ENCODE data around the gene SLC22A15.

Gene SLC22A15

DNA sequence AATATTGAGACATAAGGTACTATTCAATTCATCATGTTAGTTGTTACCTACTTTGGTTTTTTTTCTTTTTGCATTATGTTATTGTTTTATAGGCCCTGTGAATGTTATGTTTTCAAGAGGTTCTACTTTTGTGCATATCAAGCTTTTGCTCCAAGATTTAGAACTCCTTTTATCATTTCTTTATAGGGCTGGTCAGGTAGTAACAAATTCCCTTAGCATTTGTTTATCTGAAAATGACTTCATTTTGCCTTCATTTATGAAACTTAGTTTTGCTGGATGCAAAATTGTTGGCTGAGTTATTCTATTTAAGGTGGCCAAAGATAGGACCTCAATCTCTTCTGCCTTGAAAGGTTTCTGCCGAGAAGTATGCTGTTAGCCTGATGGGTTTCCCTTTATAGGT is 113.6 kb downstream of the SLC22A15 start:
- TF ChIP-seq, protein P1, sequence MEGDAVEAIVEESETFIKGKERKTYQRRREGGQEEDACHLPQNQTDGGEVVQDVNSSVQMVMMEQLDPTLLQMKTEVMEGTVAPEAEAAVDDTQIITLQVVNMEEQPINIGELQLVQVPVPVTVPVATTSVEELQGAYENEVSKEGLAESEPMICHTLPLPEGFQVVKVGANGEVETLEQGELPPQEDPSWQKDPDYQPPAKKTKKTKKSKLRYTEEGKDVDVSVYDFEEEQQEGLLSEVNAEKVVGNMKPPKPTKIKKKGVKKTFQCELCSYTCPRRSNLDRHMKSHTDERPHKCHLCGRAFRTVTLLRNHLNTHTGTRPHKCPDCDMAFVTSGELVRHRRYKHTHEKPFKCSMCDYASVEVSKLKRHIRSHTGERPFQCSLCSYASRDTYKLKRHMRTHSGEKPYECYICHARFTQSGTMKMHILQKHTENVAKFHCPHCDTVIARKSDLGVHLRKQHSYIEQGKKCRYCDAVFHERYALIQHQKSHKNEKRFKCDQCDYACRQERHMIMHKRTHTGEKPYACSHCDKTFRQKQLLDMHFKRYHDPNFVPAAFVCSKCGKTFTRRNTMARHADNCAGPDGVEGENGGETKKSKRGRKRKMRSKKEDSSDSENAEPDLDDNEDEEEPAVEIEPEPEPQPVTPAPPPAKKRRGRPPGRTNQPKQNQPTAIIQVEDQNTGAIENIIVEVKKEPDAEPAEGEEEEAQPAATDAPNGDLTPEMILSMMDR (IDR thresholded peaks at IDR 0.05; ENCODE audit: borderline replicate concordance, insufficient read depth, low read depth, low read length) = no peak
- no peak overlapping the region for H3K4me3 ChIP-seq (ENCODE audit: low read depth, low read length)

- TF ChIP-seq, protein P1 (IDR thresholded peaks at IDR 0.05; ENCODE audit: borderline replicate concordance, insufficient read depth, low read depth, low read length) = no peak
- H3K4me3 ChIP-seq (ENCODE audit: low read depth, low read length) = no peak overlapping the region
These were observed 114.8 kb downstream of the SLC22A15 start for GRCh38 chr1:116091083-116091482.

GRCh38 chr1:116092752-116093489 is 116.6 kb downstream of the SLC22A15 start:
- H3K4me3 ChIP-seq (ENCODE audit: low read depth, low read length) = no peak overlapping the region
- TF ChIP-seq, protein P1 (IDR thresholded peaks at IDR 0.05; ENCODE audit: borderline replicate concordance, insufficient read depth, low read depth, low read length) = no peak

GRCh38 chr1:116095027-116095426 is 118.7 kb downstream of the SLC22A15 start:
- H3K4me3 ChIP-seq (ENCODE audit: low read depth, low read length) = no peak overlapping the region
- TF ChIP-seq, protein P1 (IDR thresholded peaks at IDR 0.05; ENCODE audit: borderline replicate concordance, insufficient read depth, low read depth, low read length) = no peak

GRCh38 chr1:116096013-116096618 is 119.8 kb downstream of the SLC22A15 start:
- TF ChIP-seq, protein P1 (IDR thresholded peaks at IDR 0.05; ENCODE audit: borderline replicate concordance, insufficient read depth, low read depth, low read length) = no peak
- H3K4me3 ChIP-seq (ENCODE audit: low read depth, low read length) = no peak overlapping the region

GRCh38 chr1:116097626-116098025 is 121.3 kb downstream of the SLC22A15 start:
- TF ChIP-seq, protein P1 (IDR thresholded peaks at IDR 0.05; ENCODE audit: borderline replicate concordance, insufficient read depth, low read depth, low read length) = no peak

DNA sequence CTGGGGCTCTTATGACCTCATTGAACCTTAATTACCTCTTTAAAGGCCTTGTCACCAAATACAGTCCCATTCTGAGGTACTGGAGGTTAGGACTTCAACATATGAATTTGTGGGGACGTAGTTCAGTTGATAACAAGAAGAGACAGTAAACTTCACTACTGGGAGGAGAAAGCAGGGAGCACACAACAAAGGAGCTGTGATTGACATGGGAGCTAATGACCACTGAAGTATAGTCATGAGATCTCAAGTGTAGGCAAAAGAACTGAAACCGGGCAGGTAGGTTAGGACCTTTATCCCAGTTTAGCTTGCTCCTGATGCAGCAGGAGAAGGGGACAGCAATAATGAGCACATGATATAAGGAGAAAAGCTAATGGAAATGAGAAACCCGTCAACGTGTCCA is 123.1 kb downstream of the SLC22A15 start:
- no peak overlapping the region for H3K4me3 ChIP-seq (ENCODE audit: low read depth, low read length)
- TF ChIP-seq, protein P1 (IDR thresholded peaks at IDR 0.05; ENCODE audit: borderline replicate concordance, insufficient read depth, low read depth, low read length) = no peak

More at GRCh38 chr1:116097626-116098025, 121.3 kb downstream of the SLC22A15 start:
- no peak overlapping the region for H3K4me3 ChIP-seq (ENCODE audit: low read depth, low read length)
